Measurements from ENCODE around the gene PCDH11Y.
"Not testable (repeated sequence)": the region's sequence is repeated elsewhere in the genome, so short reads cannot be mapped to it uniquely, and the experiment has no call there.

DNA sequence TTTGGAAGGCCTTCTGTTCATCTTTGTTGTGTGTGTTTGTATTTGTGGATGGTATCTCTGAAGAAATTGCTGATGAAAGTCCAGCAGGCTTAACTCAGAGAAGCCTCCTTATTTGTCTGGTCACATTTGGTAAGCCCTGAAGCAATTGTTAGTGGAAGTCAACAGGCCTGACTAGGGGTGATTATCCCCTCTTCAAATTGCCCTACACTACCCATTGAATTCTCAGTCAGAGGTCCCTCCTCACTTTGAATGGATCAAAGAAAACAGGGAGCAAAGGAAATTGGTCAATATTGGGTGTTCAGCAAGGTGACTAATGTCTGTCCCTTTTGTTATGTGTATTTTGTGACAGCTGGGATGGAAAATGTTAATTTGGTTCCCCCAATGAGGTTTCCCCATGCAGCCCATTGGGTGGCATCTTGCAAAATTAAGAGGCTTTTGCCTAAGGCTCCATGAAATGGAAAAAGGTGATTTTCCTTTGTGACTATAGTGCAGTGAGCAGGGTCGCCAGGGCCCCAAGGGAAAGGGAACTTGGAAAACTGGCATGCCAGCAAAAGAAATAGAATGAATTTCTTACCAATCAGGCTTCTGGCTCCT lies 709.8 kb downstream of the PCDH11Y start:
- TF ChIP-seq POLR2A (IDR thresholded peaks at IDR 0.05); EP300 (IDR thresholded peaks at IDR 0.05; ENCODE audit: low read depth): not testable (repeated sequence)
- TF ChIP-seq, protein P1, sequence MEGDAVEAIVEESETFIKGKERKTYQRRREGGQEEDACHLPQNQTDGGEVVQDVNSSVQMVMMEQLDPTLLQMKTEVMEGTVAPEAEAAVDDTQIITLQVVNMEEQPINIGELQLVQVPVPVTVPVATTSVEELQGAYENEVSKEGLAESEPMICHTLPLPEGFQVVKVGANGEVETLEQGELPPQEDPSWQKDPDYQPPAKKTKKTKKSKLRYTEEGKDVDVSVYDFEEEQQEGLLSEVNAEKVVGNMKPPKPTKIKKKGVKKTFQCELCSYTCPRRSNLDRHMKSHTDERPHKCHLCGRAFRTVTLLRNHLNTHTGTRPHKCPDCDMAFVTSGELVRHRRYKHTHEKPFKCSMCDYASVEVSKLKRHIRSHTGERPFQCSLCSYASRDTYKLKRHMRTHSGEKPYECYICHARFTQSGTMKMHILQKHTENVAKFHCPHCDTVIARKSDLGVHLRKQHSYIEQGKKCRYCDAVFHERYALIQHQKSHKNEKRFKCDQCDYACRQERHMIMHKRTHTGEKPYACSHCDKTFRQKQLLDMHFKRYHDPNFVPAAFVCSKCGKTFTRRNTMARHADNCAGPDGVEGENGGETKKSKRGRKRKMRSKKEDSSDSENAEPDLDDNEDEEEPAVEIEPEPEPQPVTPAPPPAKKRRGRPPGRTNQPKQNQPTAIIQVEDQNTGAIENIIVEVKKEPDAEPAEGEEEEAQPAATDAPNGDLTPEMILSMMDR (IDR thresholded peaks at IDR 0.05), result not testable (repeated sequence)

All from transverse colon (tissue), 3 donors.